Epidermal melanocyte (primary cell): ENCODE results near the gene TUT4.
"Not testable (repeated sequence)": the region's sequence is repeated elsewhere in the genome, so short reads cannot be mapped to it uniquely, and the experiment has no call there.

Experiments used
- DNase-seq: peaks from one replicate; pipeline ENCODE4 v3.0.0; 2011; ENCODE audit warnings: low spot score; ENCODE audit not compliant: insufficient read length

Gene TUT4

GRCh38 chr1:52552505-52553361 lies at the start of gene TUT4:
TSS of gene TUT4 (minus strand) at chr1:52553092. CDS start at chr1:52526280, 26,812 bp downstream.
- peak; percentile 29 for DNase-seq

- no peak for DNase-seq
These were observed 49.3 kb upstream of the TUT4 start, which contains the start of gene GPX7 for GRCh38 chr1:52601991-52602855. TSS of gene GPX7 (plus strand) at chr1:52602371. CDS start at chr1:52602410, 39 bp downstream.

GRCh38 chr1:52601519-52601918 lies 48.6 kb upstream of the TUT4 start:
- DNase-seq = no peak

- DNase-seq = no peak
These were observed 47.8 kb upstream of the TUT4 start for GRCh38 chr1:52600533-52601179.

GRCh38 chr1:52599236-52599635 lies 46.3 kb upstream of the TUT4 start:
- no peak for DNase-seq

GRCh38 chr1:52598729-52599128 lies 45.8 kb upstream of the TUT4 start:
- DNase-seq = no peak

- DNase-seq = no peak
These were observed 45.0 kb upstream of the TUT4 start for GRCh38 chr1:52597912-52598311.

GRCh38 chr1:52595061-52595460 lies 42.2 kb upstream of the TUT4 start:
- no peak for DNase-seq

GRCh38 chr1:52593495-52593894 lies 40.6 kb upstream of the TUT4 start:
- no peak for DNase-seq

- no peak for DNase-seq
These were observed 39.9 kb upstream of the TUT4 start for GRCh38 chr1:52592637-52593323.

- DNase-seq = no peak
These were observed 37.4 kb upstream of the TUT4 start for GRCh38 chr1:52590266-52590665.

GRCh38 chr1:52588535-52588934 lies 35.6 kb upstream of the TUT4 start:
- DNase-seq = no peak

- no peak for DNase-seq
These were observed 35.1 kb upstream of the TUT4 start for GRCh38 chr1:52588027-52588426.

GRCh38 chr1:52585474-52585873 lies 32.6 kb upstream of the TUT4 start:
- DNase-seq = no peak

GRCh38 chr1:52582116-52582696 lies 29.3 kb upstream of the TUT4 start:
- DNase-seq = no peak

GRCh38 chr1:52580283-52580682 lies 27.4 kb upstream of the TUT4 start:
- no peak for DNase-seq

GRCh38 chr1:52579415-52579814 lies 26.5 kb upstream of the TUT4 start:
- DNase-seq = no peak

- DNase-seq = not testable (repeated sequence)
These were observed 25.2 kb upstream of the TUT4 start for GRCh38 chr1:52578066-52578465.

- DNase-seq = no peak
These were observed 23.2 kb upstream of the TUT4 start for GRCh38 chr1:52576074-52576473.

GRCh38 chr1:52574594-52574993 lies 21.7 kb upstream of the TUT4 start:
- DNase-seq = no peak

- no peak for DNase-seq
These were observed 19.5 kb upstream of the TUT4 start for GRCh38 chr1:52572387-52572786.
